ENCODE results near the gene NFIA.

NFIA gene

GRCh38 chr1:61120246-61120840 lies 38.0 kb downstream of the NFIA start:
- peak in 1 of 2 donors; percentile 38 for DNase-seq (ENCODE audit: low read depth in 2 of 2)
- H3K4me3 ChIP-seq (replicated peaks in 1 of 2; ENCODE audit: low read depth in 2 of 2, low read length in 2 of 2), result peak overlapping the region in 1 of 2 donors; percentile 13
- TF ChIP-seq, protein P1, sequence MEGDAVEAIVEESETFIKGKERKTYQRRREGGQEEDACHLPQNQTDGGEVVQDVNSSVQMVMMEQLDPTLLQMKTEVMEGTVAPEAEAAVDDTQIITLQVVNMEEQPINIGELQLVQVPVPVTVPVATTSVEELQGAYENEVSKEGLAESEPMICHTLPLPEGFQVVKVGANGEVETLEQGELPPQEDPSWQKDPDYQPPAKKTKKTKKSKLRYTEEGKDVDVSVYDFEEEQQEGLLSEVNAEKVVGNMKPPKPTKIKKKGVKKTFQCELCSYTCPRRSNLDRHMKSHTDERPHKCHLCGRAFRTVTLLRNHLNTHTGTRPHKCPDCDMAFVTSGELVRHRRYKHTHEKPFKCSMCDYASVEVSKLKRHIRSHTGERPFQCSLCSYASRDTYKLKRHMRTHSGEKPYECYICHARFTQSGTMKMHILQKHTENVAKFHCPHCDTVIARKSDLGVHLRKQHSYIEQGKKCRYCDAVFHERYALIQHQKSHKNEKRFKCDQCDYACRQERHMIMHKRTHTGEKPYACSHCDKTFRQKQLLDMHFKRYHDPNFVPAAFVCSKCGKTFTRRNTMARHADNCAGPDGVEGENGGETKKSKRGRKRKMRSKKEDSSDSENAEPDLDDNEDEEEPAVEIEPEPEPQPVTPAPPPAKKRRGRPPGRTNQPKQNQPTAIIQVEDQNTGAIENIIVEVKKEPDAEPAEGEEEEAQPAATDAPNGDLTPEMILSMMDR (IDR thresholded peaks at IDR 0.05; ENCODE audit: low read depth, low read length), result no peak

DNA sequence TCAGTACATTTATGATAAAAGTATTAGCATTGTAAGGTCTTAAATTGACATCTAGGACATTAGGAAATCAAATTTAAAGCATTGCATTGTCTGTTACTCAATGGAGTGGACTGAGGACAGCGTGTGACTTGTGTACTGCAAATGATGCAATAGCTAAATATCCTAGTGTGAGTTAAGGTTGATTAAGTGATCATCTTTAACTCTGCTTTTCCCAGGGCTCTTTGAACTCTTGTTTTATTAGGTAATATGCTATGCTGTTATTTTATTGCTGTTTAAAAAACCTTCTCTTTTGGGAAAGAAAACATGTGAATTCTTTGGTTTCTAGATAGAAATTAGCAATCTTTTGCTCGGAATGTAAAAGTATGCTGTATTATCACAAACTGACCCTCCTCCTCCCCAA lies 38.6 kb downstream of the NFIA start:
- TF ChIP-seq, protein P1 (IDR thresholded peaks at IDR 0.05; ENCODE audit: low read depth, low read length), result no peak
- peak; percentile 55 to 82 for DNase-seq (ENCODE audit: low read depth in 2 of 2)
- H3K4me3 ChIP-seq (replicated peaks in 1 of 2; ENCODE audit: low read depth in 2 of 2, low read length in 2 of 2), result no peak overlapping the region

DNA sequence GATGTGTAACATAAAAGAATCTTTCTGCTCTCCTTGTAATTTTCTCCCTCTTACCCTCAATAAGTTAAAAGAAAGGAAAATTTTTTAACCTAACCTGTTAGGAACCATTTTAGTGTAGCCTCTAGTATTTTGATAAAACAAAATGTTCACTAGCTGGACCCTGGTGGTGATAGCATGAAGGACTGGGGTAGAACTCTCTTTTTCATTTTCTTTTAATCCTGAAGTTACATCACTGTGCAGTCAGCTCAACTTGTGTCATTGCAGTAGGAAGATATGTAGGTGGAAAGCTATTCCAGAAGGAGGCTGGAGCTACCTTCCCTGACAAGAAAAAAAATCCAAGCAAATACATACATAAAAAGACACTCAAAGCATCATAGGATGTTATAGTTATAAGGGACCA lies 39.3 kb downstream of the NFIA start:
- TF ChIP-seq, protein P1 (IDR thresholded peaks at IDR 0.05; ENCODE audit: low read depth, low read length), result peak; percentile 32
- no peak overlapping the region for H3K4me3 ChIP-seq (replicated peaks in 1 of 2; ENCODE audit: low read depth in 2 of 2, low read length in 2 of 2)
- DNase-seq (ENCODE audit: low read depth in 2 of 2), result peak in 1 of 2 donors; percentile 53

DNA sequence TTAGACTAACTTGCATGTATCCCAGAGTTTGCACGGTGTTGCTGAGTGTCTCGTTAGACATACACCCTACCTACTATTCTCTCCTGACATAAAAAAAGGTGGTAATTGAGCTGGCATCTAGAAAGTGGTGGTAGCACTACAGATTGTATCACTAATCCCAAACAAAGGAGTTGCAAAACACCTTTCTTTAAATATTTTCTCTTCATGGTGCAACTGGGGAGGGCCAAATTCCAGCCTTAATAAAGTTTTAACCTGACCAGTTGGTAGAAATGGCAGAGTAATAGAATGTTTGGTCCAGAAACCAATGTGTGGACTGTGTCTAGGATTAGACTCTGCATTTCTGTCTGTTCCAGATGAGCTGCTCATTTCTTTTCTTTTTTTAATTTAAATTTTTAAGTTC lies 40.0 kb downstream of the NFIA start:
- no peak for DNase-seq (ENCODE audit: low read depth in 2 of 2)
- TF ChIP-seq, protein P1 (IDR thresholded peaks at IDR 0.05; ENCODE audit: low read depth, low read length), result no peak

DNA sequence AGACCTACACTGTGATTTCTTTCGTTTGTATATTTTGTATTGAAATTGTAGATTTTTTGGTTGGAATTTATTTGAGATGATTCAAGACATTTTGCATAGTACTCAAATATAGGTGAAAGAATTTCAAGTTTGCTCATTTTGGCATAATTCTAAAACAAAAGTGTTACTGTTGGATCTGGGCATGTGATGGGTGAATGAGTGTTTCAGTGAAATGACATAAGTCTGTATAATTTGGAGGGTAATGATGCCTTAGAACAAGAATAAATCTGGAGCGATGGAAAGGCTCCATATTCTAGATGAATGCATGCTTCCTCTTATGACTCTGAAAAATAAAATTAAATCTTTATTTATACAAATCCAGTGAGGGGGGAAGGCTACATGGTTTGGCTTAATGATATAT lies 41.0 kb downstream of the NFIA start:
- no peak overlapping the region for H3K4me3 ChIP-seq (replicated peaks in 1 of 2; ENCODE audit: low read depth in 2 of 2, low read length in 2 of 2)
- TF ChIP-seq, protein P1 (IDR thresholded peaks at IDR 0.05; ENCODE audit: low read depth, low read length), result no peak
- no peak for DNase-seq (ENCODE audit: low read depth in 2 of 2)

More for the DNA sequence above, 40.0 kb downstream of the NFIA start:
- H3K4me3 ChIP-seq (replicated peaks in 1 of 2; ENCODE audit: low read depth in 2 of 2, low read length in 2 of 2), result no peak overlapping the region

DNA sequence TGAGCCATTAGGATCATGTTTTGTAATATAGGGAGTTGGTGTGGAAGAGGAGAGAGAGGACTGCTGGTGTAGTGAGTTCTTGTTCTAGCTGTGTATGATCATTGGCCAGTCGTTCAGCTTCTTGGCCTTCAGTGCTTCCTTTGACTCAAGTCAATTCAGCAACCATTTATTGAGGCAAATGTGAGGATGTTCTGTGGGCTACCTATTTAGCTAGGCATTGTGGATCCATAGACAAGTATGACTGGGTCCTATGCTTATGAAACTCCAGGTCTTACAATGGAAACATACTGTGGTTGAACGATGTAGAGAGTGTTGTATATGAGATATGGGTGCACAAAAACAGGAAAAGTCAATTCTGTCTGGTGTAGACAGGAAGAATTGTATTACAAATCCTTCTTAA lies 41.7 kb downstream of the NFIA start:
- H3K4me3 ChIP-seq (replicated peaks in 1 of 2; ENCODE audit: low read depth in 2 of 2, low read length in 2 of 2), result no peak overlapping the region
- TF ChIP-seq, protein P1 (IDR thresholded peaks at IDR 0.05; ENCODE audit: low read depth, low read length), result no peak
- DNase-seq (ENCODE audit: low read depth in 2 of 2), result no peak

DNA sequence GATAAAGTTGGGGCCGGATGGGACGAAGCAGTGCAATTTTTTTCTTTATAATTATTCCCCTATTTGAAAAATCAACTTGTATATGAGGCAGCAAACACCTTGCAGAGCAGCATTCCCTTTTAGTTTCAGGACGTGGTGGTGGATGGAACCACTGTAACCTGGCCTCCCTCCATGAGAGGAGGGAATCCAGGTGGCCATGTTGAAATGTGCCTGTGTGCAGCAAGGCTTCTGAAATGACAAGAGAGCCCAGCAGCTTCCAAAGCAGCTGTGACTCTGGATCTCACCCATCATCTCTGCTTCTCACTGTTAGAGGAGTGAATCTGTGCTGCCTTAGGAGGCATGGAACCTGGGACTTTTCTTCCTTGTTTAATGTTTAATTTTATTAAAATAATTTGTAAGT lies 42.3 kb downstream of the NFIA start:
- TF ChIP-seq, protein P1 (IDR thresholded peaks at IDR 0.05; ENCODE audit: low read depth, low read length), result no peak
- DNase-seq (ENCODE audit: low read depth in 2 of 2), result no peak
- no peak overlapping the region for H3K4me3 ChIP-seq (replicated peaks in 1 of 2; ENCODE audit: low read depth in 2 of 2, low read length in 2 of 2)
